K562 (cell line): ENCODE measurements around the gene MYL12A. TPM values are rescaled to one million over a fixed set of nuclear protein-coding genes. Genes with fewer than 3 reads are reported as not detected.

Experiments
- ATAC-seq: fragments of 200-7000 bp; cut with Tn5 transposase; 3 replicates; pipeline ENCODE4 v1.9.1; 2020; ENCODE audit warnings: moderate library complexity
- BruUV-seq: library from RNA; stranded (reverse); fragments of 400-500 nt; replicated peaks from 2 replicates; lab custom pipeline; 2021; lab: Mats Ljungman, UMichigan
- CTCF ChIA-PET: fragments of 300-600 bp; formaldehyde crosslinking; extraction: SDS; loops from one replicate; lab custom pipeline; 2021; ENCODE audit warnings: low intra/inter-chr PET ratio; lab: Yijun Ruan, JAX
- POLR2A ChIA-PET: fragments of 300-600, 350-650 bp; sonication (Branson Sonifier 250); formaldehyde crosslinking; extraction: SDS; loops from one replicate; lab custom pipeline; 2021; ENCODE audit warnings: antibody characterized with exemption, inconsistent platforms; lab: Yijun Ruan, JAX
- DNase-seq, 4 experiments: peaks; one replicate each; pipeline versions ENCODE4 v3.0.0 to v3.0.0-alpha.2; 2011 to 2018; ENCODE audit warnings: low spot score in 3 of 4, mixed read lengths in 3 of 4; ENCODE audit errors: extremely low read depth in 1 of 4
- FAIRE-seq: peaks from 2 replicates; lab custom pipeline; 2011; peaks lifted over from hg19 to GRCh38; lab: Jason Lieb, UNC
- H2AFZ ChIP-seq: 2 replicates; pipeline ENCODE4 v1.6.0; 2011; ENCODE audit warnings: low read depth, low read length, control low read depth, inconsistent platforms
- H3K27ac ChIP-seq: fragments of 200-600 bp; 3 replicates; pipeline ENCODE4 v1.8.0; 2011; ENCODE audit warnings: low read depth, mild to moderate bottlenecking, control low read depth, inconsistent platforms, low read length, moderate library complexity, mixed read lengths; ENCODE audit errors: extremely low read depth
- H3K27me3 ChIP-seq, 2 experiments: fragments of 300-600 bp in 1 of 2; 2 replicates in 1 of 2; 3 replicates in 1 of 2; pipeline versions ENCODE4 v1.6.0 to v1.8.0; 2011; ENCODE audit warnings: inconsistent platforms in 2 of 2, low read length in 2 of 2, mild to moderate bottlenecking in 1 of 2, mixed read lengths in 1 of 2, moderate library complexity in 1 of 2; ENCODE audit not compliant: control insufficient read depth in 2 of 2, insufficient read depth in 2 of 2
- H3K36me3 ChIP-seq: fragments of 300-600 bp; 3 replicates; pipeline ENCODE4 v1.8.0; 2011; ENCODE audit warnings: mild to moderate bottlenecking, low read length, inconsistent platforms; ENCODE audit not compliant: control insufficient read depth, insufficient read depth
- H3K4me1 ChIP-seq, 2 experiments: fragments of 200-600 bp in 1 of 2; replicated peaks in 1 of 2; 2 replicates in 1 of 2; 3 replicates in 1 of 2; pipeline versions ENCODE4 v1.5.1 to v1.8.0; 2011; ENCODE audit warnings: inconsistent platforms in 2 of 2, low read length in 2 of 2, mild to moderate bottlenecking in 1 of 2, mixed read lengths in 1 of 2, moderate library complexity in 1 of 2; ENCODE audit not compliant: control insufficient read depth in 2 of 2, insufficient read depth in 2 of 2
- H3K4me2 ChIP-seq: 2 replicates; pipeline ENCODE4 v1.6.1; 2011; ENCODE audit warnings: low read length, control low read depth, inconsistent platforms, mixed read lengths; ENCODE audit not compliant: insufficient read depth
- H3K4me3 ChIP-seq: fragments of 200-600 bp; sonication (generic), shearing (Covaris generic); 2 replicates; pipeline ENCODE4 v1.5.1; 2016; ENCODE audit warnings: control low read depth, inconsistent platforms
- H3K79me2 ChIP-seq: fragments of 200-600 bp; 3 replicates; pipeline ENCODE4 v1.8.0; 2011; ENCODE audit warnings: low read length, inconsistent platforms; ENCODE audit not compliant: control insufficient read depth, insufficient read depth
- H3K9ac ChIP-seq, 2 experiments: 2 replicates each; pipeline versions ENCODE4 v1.6.0 to v1.6.1; 2011; ENCODE audit warnings: low read depth in 2 of 2, low read length in 2 of 2, control low read depth in 1 of 2, inconsistent platforms in 1 of 2, mild to moderate bottlenecking in 1 of 2, mixed read lengths in 1 of 2; ENCODE audit not compliant: insufficient read depth in 1 of 2
- H3K9me1 ChIP-seq: one replicate; pipeline ENCODE4 v1.6.0; 2011; ENCODE audit warnings: inconsistent platforms, mild to moderate bottlenecking, low read length, moderate library complexity; ENCODE audit not compliant: control insufficient read depth, insufficient read depth
- H3K9me3 ChIP-seq: replicated peaks from 2 replicates; pipeline ENCODE4 v1.5.1; 2011; ENCODE audit warnings: low read depth, low read length, inconsistent platforms; ENCODE audit not compliant: control insufficient read depth, insufficient read depth
- H4K20me1 ChIP-seq: replicated peaks from 2 replicates; pipeline ENCODE4 v1.6.1; 2011; ENCODE audit warnings: low read length, inconsistent platforms, mixed read lengths; ENCODE audit not compliant: control insufficient read depth, insufficient read depth
- CHAMP1 ChIP-seq: fragments of 450-650 bp; IDR thresholded peaks from 2 replicates; pipeline ENCODE4 v1.6.1; 2016; ENCODE audit warnings: mild to moderate bottlenecking
- DACH1 ChIP-seq: fragments of 450-650 bp; IDR thresholded peaks from 2 replicates; pipeline ENCODE4 v1.6.1; 2018; ENCODE audit not compliant: partially characterized antibody
- FOXK2 ChIP-seq, 2 experiments: fragments of 450-650 bp; IDR thresholded peaks in 1 of 2; conservative IDR thresholded peaks in 1 of 2; 2 replicates each; pipeline ENCODE4 v1.6.1; 2016; ENCODE audit warnings: low read depth in 2 of 2, mild to moderate bottlenecking in 1 of 2
- HMG20A ChIP-seq: fragments of 450-650 bp; formaldehyde crosslinking; conservative IDR thresholded peaks from 2 replicates; pipeline ENCODE4 v1.4.0; 2020; ENCODE audit warnings: mild to moderate bottlenecking, mixed read lengths
- MXI1 ChIP-seq: IDR thresholded peaks from 2 replicates; pipeline ENCODE4 v1.6.1; 2011; ENCODE audit warnings: low read depth, mild to moderate bottlenecking, improper control_type of control experiment, low read length
- POLR2AphosphoS5 ChIP-seq: IDR thresholded peaks from 2 replicates; pipeline ENCODE4 v1.6.1; 2011; ENCODE audit warnings: mild to moderate bottlenecking, low read depth, low read length, moderate library complexity; ENCODE audit not compliant: control insufficient read depth, insufficient read depth
- RCOR1 ChIP-seq, 2 experiments: IDR thresholded peaks; 2 replicates each; pipeline ENCODE4 v1.6.1; 2012; ENCODE audit warnings: low read depth in 2 of 2, low read length in 2 of 2, borderline replicate concordance in 1 of 2, improper control_type of control experiment in 1 of 2
- ZFP30 ChIP-seq: fragments of 250-450 bp; sonication (Bioruptor Pico); IDR thresholded peaks from 2 replicates; pipeline ENCODE4 v1.8.0; 2022; ENCODE audit warnings: moderate library complexity, mild to moderate bottlenecking, inconsistent platforms, borderline replicate concordance
- ZNF512 ChIP-seq: IDR thresholded peaks from 2 replicates; pipeline ENCODE4 v1.6.1; 2016; ENCODE audit warnings: missing genetic modification characterization, missing compliant biosample characterization
- ZNF592 ChIP-seq: fragments of 450-650 bp; IDR thresholded peaks from 2 replicates; pipeline ENCODE4 v1.6.1; 2017; ENCODE audit warnings: antibody characterized with exemption, mild to moderate bottlenecking
- ZZZ3 ChIP-seq: fragments of 450-650 bp; IDR thresholded peaks from 2 replicates; pipeline ENCODE4 v1.6.1; 2016; ENCODE audit warnings: antibody characterized with exemption, mild to moderate bottlenecking, moderate library complexity
- WGBS: fragments of 100-300 bp; shearing (Covaris generic); methylation state at CpG from one replicate; pipeline ENCODE4 v1.1.6; 2016; ENCODE audit warnings: low coverage, mixed read lengths; ENCODE audit not compliant: insufficient coverage; ENCODE audit errors: missing lambda C conversion rate; 5-methylcytosine and 5-hydroxymethylcytosine counted together
- in situ Hi-C: fragments of 300-500 bp; cut with MboI; formaldehyde crosslinking; loops from 4 replicates; pipeline ENCODE4 v1.15.0; 2018; ENCODE audit warnings: inconsistent platforms, mixed read lengths
- intact Hi-C: fragments of 100-400 bp; cut with micrococcal nuclease; formaldehyde crosslinking; loops from 2 replicates; pipeline ENCODE4 v1.14.2; 2022
- polyA plus RNA-seq, 8 experiments: library from polyadenylated mRNA; depleted of rRNA in 4 of 8; stranded (reverse) in 5 of 8; unstranded in 3 of 8; fragments of >200 nt; fragmentation: Nextera tagmentation in 2 of 8; fragmentation: Illumina TruSeq in 1 of 8; extraction: Ambion mirVana in 2 of 8; extraction: Trizol in 1 of 8; gene quantifications; 2 replicates each; pipeline versions ENCODE4 v1.2.1 to v1.2.3, GENCODE V29; 2011 to 2014; ENCODE audit warnings: inconsistent platforms in 1 of 8, missing spikeins in 1 of 8
- total RNA-seq, 7 experiments: library from RNA; depleted of rRNA in 6 of 7; stranded (reverse); fragments of >200 nt in 6 of 7; fragmentation: Illumina TruSeq in 2 of 7; extraction: Trizol in 2 of 7; gene quantifications; 2 replicates each; pipeline versions ENCODE4 v1.2.1 to v1.2.3, GENCODE V29; 2011 to 2021; ENCODE audit warnings: low replicate concordance in 1 of 7

Gene MYL12A
- total and polyA plus RNA-seq, 9 of the 15 experiments (the other 6 are each of a cell fraction or from before 2014, with no cell fraction given) = 308 to 1,031 (median 559) TPM

GRCh38 chr18:3281456-3282400, 34.1 kb downstream of the MYL12A start:
- POLR2A ChIA-PET = interaction anchor here (1.0 to 1.6 kb wide), 2 partner anchors 167 to 321 kb away, joined by 5 to 7 read pairs; no protein-coding TSS in a partner anchor
- H3K36me3 ChIP-seq = peaks cover 22% of the 10 kb centered on the region; the same call in 1 of the 3 replicates
- DNase-seq (peak; percentile 64 to 85 (median 70)), ATAC-seq (peak; percentile 81), FAIRE-seq (peak; percentile 42)
- CTCF ChIA-PET = interaction anchor here (0.6 to 5.0 kb wide), 14 partner anchors 165 to 717 kb away, joined by 3 to 83 read pairs (median 5); partner anchors contain the start of gene TGIF1
- no peaks in the 10 kb centered on the region for H3K9me3 ChIP-seq
- no peak overlapping the region for H3K4me2 ChIP-seq
- BruUV-seq = no TSS peak
- WGBS = 30% methylated on average over 2 of the region's 2 CpGs
- no peaks in the 10 kb centered on the region for H4K20me1 ChIP-seq
- H3K4me1 ChIP-seq = peaks cover 4 to 8% of the 10 kb centered on the region in 2 experiments; a peak in 4 of 5 replicates
- intact Hi-C loops = loop anchor here (1.0 to 5.0 kb wide), 5 partner anchors 173 to 716 kb away; no protein-coding TSS in a partner anchor
- in situ Hi-C loops = loop anchor here (5.0 to 10.0 kb wide), 4 partner anchors 306 to 1773 kb away; no protein-coding TSS in a partner anchor
- no peaks in the 10 kb centered on the region for H3K27me3 ChIP-seq
- H3K9me1 ChIP-seq = no peaks in the 10 kb centered on the region
- H3K79me2 ChIP-seq = no peaks in the 10 kb centered on the region
- no peak overlapping the region for H3K27ac ChIP-seq
- H2AFZ ChIP-seq = no peak overlapping the region
- no peak overlapping the region for H3K9ac ChIP-seq
- H3K4me3 ChIP-seq = no peak overlapping the region
- peak; percentile 30 for TF ChIP-seq DACH1
- TF ChIP-seq ZFP30 (CRISPR knock-in tag) = no peak
- TF ChIP-seq RCOR1 (IDR thresholded peaks at IDR 0.05; ENCODE audit: borderline replicate concordance in 1 of 2, low read depth in 2 of 2, low read length in 2 of 2) = no peak
- no peak for TF ChIP-seq FOXK2 (conservative IDR thresholded peaks at IDR 0.05 in 1 of 2, IDR thresholded peaks at IDR 0.05 in 1 of 2; ENCODE audit: low read depth in 2 of 2)
- TF ChIP-seq ZZZ3 = no peak
- peak; percentile 78 for TF ChIP-seq ZNF512 (tag)
- peak; percentile 44; the same call in 1 of the 2 replicates for TF ChIP-seq ZNF592
- TF ChIP-seq CHAMP1 = peak; percentile 58; the same call in 1 of the 2 replicates
- TF ChIP-seq MXI1 = no peak
- no peak for TF ChIP-seq POLR2AphosphoS5
- TF ChIP-seq HMG20A (CRISPR knock-in tag) = no peak
